Neural cell (in vitro differentiated cells): ENCODE measurements around the gene TNS3. TPM values are rescaled to one million over a fixed set of nuclear protein-coding genes. Genes with fewer than 3 reads are reported as not detected.

Experiments
- H2AFZ ChIP-seq: fragments of 200-600, 300-800 bp; sonication (generic), shearing (Covaris generic); 2 replicates; pipeline ENCODE4 v1.6.0; 2014; ENCODE audit warnings: low read depth, mild to moderate bottlenecking, antibody characterized with exemption, low read length, moderate library complexity
- H3F3A ChIP-seq: fragments of 200-600 bp; shearing (Covaris generic); 2 replicates; pipeline ENCODE4 v1.6.1; 2016; ENCODE audit warnings: mild to moderate bottlenecking, moderate library complexity, mixed read lengths, antibody characterized with exemption, low read length; ENCODE audit not compliant: insufficient read depth, poor library complexity, severe bottlenecking
- H3K27ac ChIP-seq: fragments of 200-600, 300-800 bp; sonication (generic), shearing (Covaris generic); 2 replicates; pipeline ENCODE4 v1.5.1; 2014; ENCODE audit warnings: mild to moderate bottlenecking, low read length, moderate library complexity
- H3K27me3 ChIP-seq: fragments of 300-800, 200-600 bp; sonication (generic), shearing (Covaris generic); 2 replicates; pipeline ENCODE4 v1.6.0; 2014; ENCODE audit warnings: mild to moderate bottlenecking, low read depth, low read length, moderate library complexity; ENCODE audit not compliant: insufficient read depth
- H3K36me3 ChIP-seq: fragments of 300-800, 200-600 bp; sonication (generic), shearing (Covaris generic); 2 replicates; pipeline ENCODE4 v1.5.1; 2014; ENCODE audit warnings: mild to moderate bottlenecking, antibody characterized with exemption, low read length, moderate library complexity; ENCODE audit not compliant: insufficient read depth
- H3K4me2 ChIP-seq: fragments of 300-800, 200-600 bp; sonication (generic), shearing (Covaris generic); 2 replicates; pipeline ENCODE4 v1.6.0; 2014; ENCODE audit warnings: mild to moderate bottlenecking, low read length
- H3K4me3 ChIP-seq: fragments of 300-800, 200-600 bp; sonication (generic), shearing (Covaris generic); 2 replicates; pipeline ENCODE4 v1.5.1; 2014; ENCODE audit warnings: mild to moderate bottlenecking, low read length, moderate library complexity
- H3K79me2 ChIP-seq: fragments of 200-600 bp; shearing (Covaris generic); replicated peaks from 2 replicates; pipeline ENCODE4 v1.6.0; 2014; ENCODE audit warnings: mild to moderate bottlenecking, low read length, moderate library complexity; ENCODE audit not compliant: insufficient read depth
- H3K9ac ChIP-seq: fragments of 300-800, 200-600 bp; sonication (generic), shearing (Covaris generic); 2 replicates; pipeline ENCODE4 v1.6.1; 2016; ENCODE audit warnings: mild to moderate bottlenecking, low read length, mixed read lengths
- H3K9me2 ChIP-seq: fragments of 200-600 bp; shearing (Covaris generic); 2 replicates; pipeline ENCODE4 v1.6.1; 2016; ENCODE audit warnings: mild to moderate bottlenecking, low read length, mixed read lengths; ENCODE audit not compliant: insufficient read depth
- H3K9me3 ChIP-seq: fragments of 200-600, 300-800 bp; sonication (generic), shearing (Covaris generic); 2 replicates; pipeline ENCODE4 v1.6.1; 2016; ENCODE audit warnings: mild to moderate bottlenecking, mixed run types, low read length, moderate library complexity, mixed read lengths
- H4K20me1 ChIP-seq: fragments of 200-600 bp; shearing (Covaris generic); 2 replicates; pipeline ENCODE4 v1.6.1; 2016; ENCODE audit warnings: mild to moderate bottlenecking, mixed run types; ENCODE audit not compliant: insufficient read depth
- CTCF ChIP-seq: fragments of 450-650 bp; IDR thresholded peaks from 2 replicates; pipeline ENCODE4 v1.5.1; 2014; ENCODE audit warnings: antibody characterized with exemption, mild to moderate bottlenecking, moderate library complexity; ENCODE audit not compliant: poor library complexity, severe bottlenecking
- EP300 ChIP-seq: fragments of 450-650 bp; conservative IDR thresholded peaks from 2 replicates; pipeline ENCODE4 v1.6.1; 2014; ENCODE audit warnings: antibody characterized with exemption, mild to moderate bottlenecking, moderate library complexity; ENCODE audit not compliant: poor library complexity, severe bottlenecking
- EZH2 ChIP-seq: fragments of 200-600, 300-800 bp; shearing (Covaris generic), sonication (generic); IDR thresholded peaks from 2 replicates; pipeline ENCODE4 v1.6.1; 2014; ENCODE audit warnings: antibody characterized with exemption, low read length, borderline replicate concordance, mild to moderate bottlenecking; ENCODE audit not compliant: insufficient read depth, poor library complexity, severe bottlenecking
- MXI1 ChIP-seq: fragments of 450-650 bp; conservative IDR thresholded peaks from 2 replicates; pipeline ENCODE4 v1.6.1; 2014; ENCODE audit warnings: antibody characterized with exemption, mild to moderate bottlenecking; ENCODE audit not compliant: poor library complexity, severe bottlenecking
- POLR2AphosphoS5 ChIP-seq: IDR thresholded peaks from 2 replicates; pipeline ENCODE4 v1.6.1; 2012
- RAD21 ChIP-seq: fragments of 450-650 bp; conservative IDR thresholded peaks from 2 replicates; pipeline ENCODE4 v1.6.1; 2014; ENCODE audit warnings: antibody characterized with exemption, mild to moderate bottlenecking, moderate library complexity
- REST ChIP-seq: IDR thresholded peaks from 2 replicates; pipeline ENCODE4 v1.6.1; 2012; ENCODE audit warnings: borderline replicate concordance
- SMC3 ChIP-seq: fragments of 450-650 bp; conservative IDR thresholded peaks from 2 replicates; pipeline ENCODE4 v1.6.1; 2014; ENCODE audit warnings: antibody characterized with exemption, mild to moderate bottlenecking, moderate library complexity; ENCODE audit not compliant: poor library complexity
- TAF1 ChIP-seq: IDR thresholded peaks from 2 replicates; pipeline ENCODE4 v1.6.1; 2012; ENCODE audit warnings: low read depth
- polyA plus RNA-seq: library from polyadenylated mRNA; depleted of rRNA; stranded (reverse); fragments of >200 nt; gene quantifications from 2 replicates; pipeline ENCODE4 v1.2.3, GENCODE V29; 2014

The TNS3 gene
- polyA plus RNA-seq, 1 donor from 2014 or later, result 0.58 TPM

DNA sequence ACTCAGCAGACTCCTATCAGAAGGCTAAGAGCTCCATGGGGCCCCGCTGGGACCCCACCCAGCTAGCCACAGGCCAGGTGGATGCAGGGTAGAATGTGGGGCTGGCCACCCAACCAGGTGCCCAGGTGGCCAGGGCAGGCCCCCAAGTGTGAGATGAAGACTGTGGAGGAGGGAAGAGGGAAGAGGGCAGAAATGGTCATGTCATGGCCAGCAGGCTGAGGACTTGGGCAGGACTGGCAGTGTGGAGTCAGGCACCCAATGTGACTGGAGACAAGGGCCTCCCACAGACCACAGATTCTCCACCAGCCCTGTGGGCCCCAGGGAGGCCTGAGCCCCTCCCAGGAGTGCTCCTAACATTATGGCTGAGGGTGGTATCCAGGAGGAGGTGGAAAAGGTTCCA lies 141.6 kb downstream of the TNS3 start:
- TF ChIP-seq REST (no peak), EP300 (no peak), POLR2AphosphoS5 (no peak), CTCF (no peak), SMC3 (no peak), MXI1 (no peak), TAF1 (no peak), EZH2 (no peak), RAD21 (no peak)
- Histone ChIP-seq H3K4me3 (no peak overlapping the region), H3K9ac (no peak overlapping the region), H3K27me3 (no peaks in the 10 kb centered on the region), H2AFZ (no peak overlapping the region), H3K9me2 (no peaks in the 10 kb centered on the region), H3K27ac (no peak overlapping the region), H3K79me2 (no peaks in the 10 kb centered on the region), H3F3A (no peaks in the 10 kb centered on the region), H4K20me1 (no peaks in the 10 kb centered on the region), H3K9me3 (no peaks in the 10 kb centered on the region), H3K36me3 (no peaks in the 10 kb centered on the region), H3K4me2 (no peak overlapping the region)

DNA sequence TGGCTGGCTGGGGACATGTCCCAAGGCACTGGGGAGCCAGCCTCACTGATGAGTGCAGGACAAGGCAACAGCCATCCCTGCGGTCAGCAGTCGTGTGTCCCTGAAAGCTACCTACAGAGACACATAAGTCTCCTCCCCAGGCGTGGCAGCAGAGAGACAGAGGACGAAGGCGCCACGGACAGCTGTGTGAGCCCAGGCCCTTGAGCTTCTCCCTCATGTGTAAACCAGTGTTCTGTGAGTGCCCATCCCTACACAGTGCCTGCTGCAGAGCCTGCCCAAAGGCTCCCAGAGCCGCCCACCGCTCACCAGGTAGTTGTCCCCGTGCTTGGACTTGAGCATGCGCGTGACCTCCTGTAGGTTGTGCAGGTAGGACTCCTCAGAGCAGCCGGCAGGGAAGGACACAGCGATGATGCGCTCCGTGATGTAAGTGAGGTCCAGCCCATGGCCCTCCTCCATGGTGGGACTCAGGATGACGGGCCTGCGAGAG lies 142.7 kb downstream of the TNS3 start:
- Histone ChIP-seq H3K27me3 (no peaks in the 10 kb centered on the region), H3K9ac (no peak overlapping the region), H3K9me2 (no peaks in the 10 kb centered on the region), H3K27ac (no peak overlapping the region), H3K36me3 (no peaks in the 10 kb centered on the region), H4K20me1 (no peaks in the 10 kb centered on the region), H2AFZ (no peak overlapping the region), H3K4me3 (no peak overlapping the region), H3K79me2 (no peaks in the 10 kb centered on the region), H3K9me3 (no peaks in the 10 kb centered on the region), H3F3A (no peaks in the 10 kb centered on the region), H3K4me2 (no peak overlapping the region)
- TF ChIP-seq TAF1, result no peak
